ENCODE measurements around the gene NRF1.

- TF ChIP-seq POLR2A (IDR thresholded peaks at IDR 0.05) (no peak), CTCF (IDR thresholded peaks at IDR 0.05) (no peak), EP300 (IDR thresholded peaks at IDR 0.05) (no peak)
Measured at GRCh38 chr7:129797214-129797789, 185.8 kb downstream of the NRF1 start.

Measured in tibial nerve (tissue), 4 donors.